Stimulated activated CD4-positive, alpha-beta T cell treated with anti-CD3 and anti-CD28 coated beads, Interleukin-4, amount 100 ng/mL, for 48 hours (primary cell): ENCODE data around the gene ABCC4.

ENCODE experiments used
- DNase-seq, 2 donors: peaks; one replicate each; pipeline ENCODE4 v3.0.0-alpha.2; 2020; ENCODE audit warnings: low read depth in 2 of 2

ABCC4 gene

GRCh38 chr13:95044452-95045205 lies 256.6 kb downstream of the ABCC4 start:
- DNase-seq: no peak

- no peak for DNase-seq
Observed at GRCh38 chr13:95039415-95039814, 261.8 kb downstream of the ABCC4 start.

GRCh38 chr13:95038949-95039348 lies 262.3 kb downstream of the ABCC4 start:
- DNase-seq: no peak

- DNase-seq: no peak
Observed at GRCh38 chr13:95035311-95036109, 265.7 kb downstream of the ABCC4 start.

- DNase-seq: no peak
Observed at GRCh38 chr13:95033890-95034289, 267.4 kb downstream of the ABCC4 start.

GRCh38 chr13:95032121-95032520 lies 269.1 kb downstream of the ABCC4 start:
- no peak for DNase-seq

- no peak for DNase-seq
Observed at GRCh38 chr13:95030821-95031343, 270.4 kb downstream of the ABCC4 start.

GRCh38 chr13:95027638-95028037 lies 273.6 kb downstream of the ABCC4 start:
- no peak for DNase-seq

- no peak for DNase-seq
Observed at GRCh38 chr13:95025116-95025515, 276.1 kb downstream of the ABCC4 start.

- no peak for DNase-seq
Observed at GRCh38 chr13:95023405-95023804, 277.8 kb downstream of the ABCC4 start.

GRCh38 chr13:95020298-95020987 lies 280.8 kb downstream of the ABCC4 start:
- DNase-seq: no peak

GRCh38 chr13:95019886-95020285 lies 281.4 kb downstream of the ABCC4 start:
- no peak for DNase-seq

GRCh38 chr13:95007322-95007721 lies 293.9 kb downstream of the ABCC4 start:
- no peak for DNase-seq

- no peak for DNase-seq
Observed at GRCh38 chr13:95005300-95005699, 296.0 kb downstream of the ABCC4 start.

GRCh38 chr13:95003019-95003813 lies 298.0 kb downstream of the ABCC4 start:
- DNase-seq: no peak

GRCh38 chr13:95002126-95002525 lies 299.1 kb downstream of the ABCC4 start:
- DNase-seq: no peak

GRCh38 chr13:94999871-95000270 lies 301.4 kb downstream of the ABCC4 start:
- no peak for DNase-seq

GRCh38 chr13:94997126-94997525 lies 304.1 kb downstream of the ABCC4 start:
- DNase-seq: no peak

GRCh38 chr13:94996445-94996844 lies 304.8 kb downstream of the ABCC4 start:
- DNase-seq: no peak

- DNase-seq: no peak
Observed at GRCh38 chr13:94994506-94994905, 306.7 kb downstream of the ABCC4 start.

- DNase-seq: no peak
Observed at GRCh38 chr13:94993616-94994015, 307.6 kb downstream of the ABCC4 start.
